Cortex of kidney (tissue), 1 donor: ENCODE results near the gene CFAP92.
"Not testable (repeated sequence)": the region's sequence is repeated elsewhere in the genome, so short reads cannot be mapped to it uniquely, and the experiment has no call there.

Experiments
- DNase-seq: peaks from one replicate; lab custom pipeline; 2025; lab: John Stamatoyannopoulos, UW

CFAP92 gene

GRCh38 chr3:128867200-128868125 is 126.4 kb downstream of the CFAP92 start:
- no peak for DNase-seq

GRCh38 chr3:128864849-128865804 is 128.7 kb downstream of the CFAP92 start:
- DNase-seq = not testable (repeated sequence)

- no peak for DNase-seq
Observed at GRCh38 chr3:128864351-128864811, 129.5 kb downstream of the CFAP92 start.

GRCh38 chr3:128863560-128863959 is 130.3 kb downstream of the CFAP92 start:
- no peak for DNase-seq

- DNase-seq = no peak
Observed at GRCh38 chr3:128861491-128861890, 132.4 kb downstream of the CFAP92 start.
